ENCODE results near the gene RYR3.

Gene RYR3

DNA sequence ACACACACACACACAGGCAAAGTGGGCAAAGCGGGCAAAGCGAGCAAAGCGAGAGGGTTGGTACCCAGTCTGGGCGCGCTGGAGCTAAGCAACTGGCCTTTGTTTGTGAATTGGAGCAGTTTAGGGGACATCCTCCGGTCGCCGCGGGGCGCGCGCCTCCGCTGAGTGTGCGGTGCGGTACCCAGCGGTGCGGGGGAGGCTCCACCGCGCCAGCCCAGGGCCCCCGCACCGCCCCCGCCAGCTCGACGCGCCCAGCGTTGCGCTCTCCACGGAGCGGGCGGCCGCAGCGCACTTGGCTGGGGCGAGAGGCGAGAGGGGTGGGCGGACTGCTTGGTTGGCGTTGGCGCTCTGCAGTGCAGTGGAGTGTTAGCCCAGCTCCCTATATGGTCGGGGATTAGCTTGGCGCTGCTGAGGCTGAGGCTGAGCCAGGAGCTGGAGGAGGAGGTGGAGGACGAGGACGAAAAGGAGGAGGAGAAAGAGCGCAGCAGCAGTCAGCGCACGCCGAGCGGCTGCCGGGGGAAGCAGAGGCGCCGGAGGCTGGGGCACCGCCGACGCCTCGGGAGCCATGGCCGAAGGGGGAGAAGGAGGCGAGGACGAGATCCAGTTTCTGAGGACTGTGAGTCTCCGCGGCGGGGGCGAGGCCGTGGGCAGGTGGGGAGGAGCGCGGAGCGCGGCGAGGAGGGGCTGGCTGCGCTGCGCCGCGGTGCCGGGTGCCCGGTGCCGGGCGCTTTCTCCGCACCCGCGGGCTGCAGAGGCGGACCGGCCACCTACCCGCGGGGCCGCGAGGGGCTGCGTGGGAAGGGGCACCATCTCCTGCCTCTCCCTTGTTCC is at the start of gene RYR3:
TSS of gene RYR3 (plus strand) at position 487 of the 831 bp plus-strand sequence. CDS start at position 566, 79 bp downstream.
- peak in 2 of 3 experiments; percentile 83 to 87 for DNase-seq

DNA sequence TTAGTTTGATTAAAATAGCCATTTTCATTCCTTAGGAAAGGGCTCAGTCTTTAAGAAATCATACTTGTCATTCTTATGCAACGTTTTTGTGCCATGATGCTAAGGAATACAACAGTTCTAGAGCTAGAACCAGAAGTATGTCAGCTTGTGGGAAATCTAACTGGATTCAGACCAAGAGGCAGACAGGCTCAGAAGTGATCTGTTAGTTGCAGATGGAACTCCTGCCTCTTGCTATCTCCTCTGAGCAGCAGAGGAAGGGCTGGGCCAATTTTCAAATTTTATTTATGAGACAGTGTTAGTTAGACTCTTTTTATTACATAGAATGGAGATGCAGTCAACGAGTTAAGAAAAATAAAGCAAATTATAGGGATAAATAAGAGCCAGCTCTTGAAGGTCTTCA is 48.5 kb upstream of the RYR3 start:
- no peak for DNase-seq

DNA sequence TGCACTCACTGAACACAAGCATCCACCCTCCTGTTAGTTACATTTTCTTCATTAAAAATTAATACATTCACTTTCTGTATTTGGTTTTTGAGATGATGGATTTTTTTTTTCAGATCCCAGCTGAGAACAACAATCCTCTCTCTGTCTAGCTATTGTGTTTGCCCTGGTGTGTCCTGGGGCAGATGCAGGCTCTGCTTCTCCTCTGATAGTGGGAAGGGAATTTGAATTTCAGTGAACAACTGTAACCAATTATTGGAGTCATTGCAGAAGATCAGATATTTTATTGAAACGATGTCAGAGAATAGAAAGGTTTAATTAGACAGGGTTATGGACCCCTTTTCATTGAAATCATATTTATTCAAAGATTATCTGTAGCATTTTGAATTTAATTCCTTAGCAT is 33.1 kb upstream of the RYR3 start:
- no peak for DNase-seq

DNA sequence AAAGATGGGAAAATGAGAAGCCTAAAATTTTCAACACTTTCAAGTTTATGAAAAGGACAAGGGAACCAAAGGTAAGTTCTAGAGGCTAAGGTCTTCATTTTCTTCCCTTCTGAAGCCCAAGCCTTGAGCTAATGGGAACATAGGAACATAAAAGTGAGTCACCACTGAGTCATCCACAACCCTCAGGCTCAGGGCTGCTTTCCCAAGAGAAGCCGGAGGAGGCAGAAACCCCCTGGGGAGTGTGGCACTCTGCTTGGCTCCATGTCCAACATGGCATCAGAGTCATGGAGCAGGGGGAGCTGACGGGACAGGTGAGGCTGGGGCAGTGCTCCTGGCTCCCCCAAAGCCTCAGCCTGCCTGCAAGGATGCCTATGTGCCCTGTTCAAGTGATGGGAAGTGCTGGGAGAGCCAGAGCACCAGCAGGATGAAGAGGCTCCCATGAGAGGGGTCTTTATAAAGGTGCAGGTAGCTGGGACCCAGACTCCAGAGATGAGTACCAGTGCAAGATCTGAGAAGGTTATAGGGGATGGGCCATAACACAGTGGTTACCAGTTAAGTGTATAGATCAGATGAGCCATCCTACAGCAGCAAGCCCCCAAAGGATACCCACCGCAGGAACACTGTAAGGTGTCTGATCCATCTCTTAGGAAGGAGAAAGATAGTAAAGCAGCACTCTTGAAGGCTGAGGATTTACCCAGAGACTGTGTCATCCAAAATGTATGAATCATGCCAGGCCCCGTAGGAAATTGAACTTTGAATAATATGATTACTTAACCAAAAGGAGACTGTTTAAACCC is 31.8 kb upstream of the RYR3 start:
- no peak for DNase-seq

GRCh38 chr15:33279613-33280205 is 31.1 kb upstream of the RYR3 start:
- DNase-seq: no peak

GRCh38 chr15:33282226-33283020 is 28.3 kb upstream of the RYR3 start:
- DNase-seq: no peak

- no peak for DNase-seq
Measured at GRCh38 chr15:33283576-33283975, 27.2 kb upstream of the RYR3 start.

GRCh38 chr15:33284336-33284735 is 26.4 kb upstream of the RYR3 start:
- no peak for DNase-seq

- DNase-seq: peak; percentile 60 to 92 (median 69)
Measured at GRCh38 chr15:33292717-33293307, 18.0 kb upstream of the RYR3 start.

- no peak for DNase-seq
Measured at GRCh38 chr15:33293713-33294334, 16.9 kb upstream of the RYR3 start.

DNA sequence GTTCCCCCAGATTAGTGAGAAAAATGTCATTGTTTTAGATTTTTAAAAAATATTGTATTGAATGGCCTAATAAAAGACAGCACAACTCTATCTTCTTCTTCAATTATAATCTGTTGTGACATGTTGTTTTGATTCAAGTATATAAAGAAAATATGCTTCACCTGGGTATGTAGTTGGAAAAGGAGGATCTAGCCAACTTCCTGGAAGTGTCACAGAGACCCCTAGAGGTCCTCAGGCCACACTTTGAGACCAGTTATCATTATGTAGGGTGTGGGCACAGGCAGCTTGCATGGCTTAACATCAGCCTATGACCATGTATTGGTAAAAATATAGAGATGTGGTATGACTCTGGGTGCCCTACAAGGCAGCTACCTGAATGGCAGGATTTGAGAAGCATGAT is 14.7 kb upstream of the RYR3 start:
- DNase-seq: peak in 1 of 3 experiments; percentile 25

GRCh38 chr15:33296856-33297255 is 13.9 kb upstream of the RYR3 start:
- no peak for DNase-seq

DNA sequence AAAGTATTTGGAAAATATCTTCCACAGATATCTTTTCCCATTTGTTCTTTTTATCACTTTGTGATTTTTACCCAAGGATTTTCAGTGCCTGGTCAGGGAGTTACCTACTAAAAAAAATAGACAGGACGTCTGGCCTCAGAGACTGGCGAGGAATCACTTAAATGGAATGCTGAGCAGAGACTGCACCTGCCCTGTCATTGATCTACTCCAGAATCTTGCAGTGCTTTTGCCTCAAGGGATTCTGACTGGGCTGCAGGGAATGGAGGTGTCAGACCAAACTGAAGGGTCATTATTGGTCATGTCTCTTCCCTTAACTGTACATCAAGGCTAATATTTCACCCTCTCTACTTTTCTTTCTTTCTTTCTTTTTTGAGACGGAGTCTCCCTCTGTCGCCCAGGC is 12.1 kb upstream of the RYR3 start:
- DNase-seq: peak in 1 of 3 experiments; percentile 11

DNA sequence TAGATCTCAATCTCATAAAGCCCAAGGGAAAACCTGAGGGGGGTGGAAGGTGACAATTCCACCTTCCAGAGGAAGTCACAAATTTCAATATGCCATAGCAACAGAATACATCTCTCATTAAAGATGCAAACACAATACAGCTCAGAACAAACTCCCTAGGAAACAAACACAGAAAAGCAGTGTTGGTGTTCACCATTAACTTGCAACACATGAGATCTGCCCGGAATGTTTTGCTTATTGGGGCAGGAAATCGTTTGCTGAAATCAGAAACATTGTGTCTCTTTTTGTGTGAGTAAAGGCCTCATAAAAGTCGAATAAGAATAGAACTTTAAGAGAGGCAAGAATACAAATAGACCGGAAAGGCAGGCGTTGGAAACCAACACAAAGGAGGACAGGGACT is 5.8 kb upstream of the RYR3 start:
- peak in 1 of 3 experiments; percentile 15 for DNase-seq

- DNase-seq: peak in 1 of 3 experiments; percentile 55
Measured at GRCh38 chr15:33309602-33310276, 1.0 kb upstream of the RYR3 start.

DNA sequence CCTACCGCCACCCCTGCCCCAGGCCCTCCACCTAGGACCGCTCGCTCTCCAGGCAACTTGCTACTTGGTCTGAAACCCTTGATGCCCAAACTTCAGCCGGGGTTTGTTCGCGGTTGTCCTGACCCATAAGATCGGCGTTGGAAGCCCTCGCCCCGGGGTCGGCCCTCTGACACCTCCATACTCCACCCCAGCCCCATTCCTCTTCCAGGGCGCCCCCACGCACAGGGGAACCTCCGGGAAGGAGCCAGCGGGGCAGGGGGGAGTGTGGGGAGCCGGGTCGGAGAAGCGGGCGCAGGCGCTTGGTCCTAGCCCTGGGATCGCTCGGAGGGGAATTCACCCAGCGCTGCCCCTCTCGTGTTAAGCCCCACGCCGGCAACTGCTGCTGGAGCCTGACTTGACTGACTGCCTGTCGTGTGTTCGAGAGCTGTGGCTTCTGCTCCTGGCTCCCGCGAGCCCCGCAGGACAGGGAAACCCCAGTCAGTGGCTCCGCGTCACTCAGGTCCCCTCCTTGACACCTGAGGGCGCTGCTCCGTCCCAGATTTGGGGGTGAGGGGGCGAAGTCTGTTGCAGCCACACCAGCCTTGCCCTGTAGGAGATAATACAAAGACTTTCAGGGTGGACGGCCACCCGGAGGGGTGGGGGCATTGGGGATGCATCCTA is 675 bp downstream of the RYR3 start:
- peak in 2 of 3 experiments; percentile 67 to 74 for DNase-seq

- DNase-seq: no peak
Measured at GRCh38 chr15:33313491-33313890, 2.7 kb downstream of the RYR3 start.

GRCh38 chr15:33314069-33314468 is 3.3 kb downstream of the RYR3 start:
- no peak for DNase-seq

GRCh38 chr15:33315044-33315443 is 4.3 kb downstream of the RYR3 start:
- no peak for DNase-seq

DNA sequence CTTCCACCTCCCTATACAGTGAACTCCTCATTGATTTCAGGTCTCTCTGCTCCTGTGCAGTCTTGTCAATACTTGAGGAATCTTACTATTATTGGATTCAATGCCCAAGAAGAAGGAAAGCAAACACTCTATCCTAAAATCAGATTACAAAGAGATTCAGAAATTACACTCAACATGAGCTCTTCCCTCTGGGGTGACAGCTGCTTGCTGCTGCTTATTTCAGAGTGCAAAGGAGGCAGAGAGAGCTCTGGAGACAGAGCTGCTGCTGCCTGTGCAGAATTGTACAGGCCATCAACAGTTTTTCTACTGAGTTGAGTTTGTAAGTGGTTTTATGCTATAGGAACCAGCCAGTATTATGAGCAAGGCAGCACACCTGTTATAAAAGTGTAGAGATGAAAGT is 7.1 kb downstream of the RYR3 start:
- DNase-seq: no peak

DNA sequence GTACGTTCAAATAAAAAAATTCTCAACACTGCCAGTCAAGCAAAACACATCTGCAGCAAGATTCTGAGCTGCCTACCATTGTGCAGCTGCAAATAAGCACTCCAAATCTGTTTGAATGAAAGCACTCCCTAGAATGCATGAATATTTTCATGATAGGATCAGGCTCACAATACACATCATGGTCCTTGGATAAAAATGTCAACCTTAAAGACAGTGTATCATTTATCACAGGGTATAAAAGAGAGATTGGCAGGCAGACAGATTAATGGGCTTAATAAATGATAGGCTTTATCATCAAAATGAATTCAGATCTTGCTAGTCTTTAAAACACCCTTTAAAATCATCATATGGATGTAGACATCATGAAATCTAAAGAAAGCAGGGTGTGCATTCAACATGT is 9.2 kb downstream of the RYR3 start:
- no peak for DNase-seq
